K562 (cell line): ENCODE measurements around the gene DHDDS. TPM values are rescaled to one million over a fixed set of nuclear protein-coding genes. Genes with fewer than 3 reads are reported as not detected.

Experiments
- CBFA2T3 ChIP-seq: fragments of 450-650 bp; IDR thresholded peaks from 2 replicates; pipeline ENCODE4 v1.6.1; 2017
- FOXK1 ChIP-seq: sonication (generic); formaldehyde crosslinking; IDR thresholded peaks from 2 replicates; pipeline ENCODE4 v1.8.0; 2022; ENCODE audit warnings: missing genetic modification reagents, mild to moderate bottlenecking, borderline replicate concordance
- HNRNPL ChIP-seq: fragments of 200-400 bp; formaldehyde crosslinking; IDR thresholded peaks from 2 replicates; pipeline ENCODE4 v1.6.1; 2017; ENCODE audit warnings: low read depth, mild to moderate bottlenecking, low read length
- MAX ChIP-seq: sonication (generic); formaldehyde crosslinking; IDR thresholded peaks from 2 replicates; pipeline ENCODE4 v1.9.0; 2022; ENCODE audit warnings: mild to moderate bottlenecking, missing genetic modification reagents
- PHF8 ChIP-seq: fragments of 200-600 bp; sonication (generic); IDR thresholded peaks from 2 replicates; pipeline ENCODE4 v1.6.1; 2012; ENCODE audit warnings: mixed run types, mild to moderate bottlenecking, inconsistent platforms, low read length, moderate library complexity, borderline replicate concordance
- SMAD4 ChIP-seq: fragments of 250-450 bp; sonication (Bioruptor Pico); conservative IDR thresholded peaks from 2 replicates; pipeline ENCODE4 v1.8.0; 2021; ENCODE audit warnings: inconsistent platforms, mild to moderate bottlenecking, moderate library complexity
- SMC3 ChIP-seq: conservative IDR thresholded peaks from 2 replicates; pipeline ENCODE4 v1.6.1; 2011; ENCODE audit warnings: low read depth, low read length, improper control_type of control experiment; ENCODE audit not compliant: insufficient read depth
- TAF15 ChIP-seq: fragments of 200-400 bp; formaldehyde crosslinking; IDR thresholded peaks from 2 replicates; pipeline ENCODE4 v1.6.1; 2017; ENCODE audit warnings: mild to moderate bottlenecking, low read depth, low read length, moderate library complexity
- TEAD1 ChIP-seq, 2 experiments: fragments of 450-650 bp in 1 of 2; sonication (generic) in 1 of 2; formaldehyde crosslinking; IDR thresholded peaks; 2 replicates each; pipeline versions ENCODE4 v1.4.0 to v1.8.0; 2020 to 2022; ENCODE audit warnings: mild to moderate bottlenecking in 2 of 2, missing genetic modification reagents in 1 of 2
- ZBTB34 ChIP-seq: fragments of 250-450 bp; sonication (Bioruptor Pico); IDR thresholded peaks from 2 replicates; pipeline ENCODE4 v1.8.0; 2021; ENCODE audit warnings: mild to moderate bottlenecking, moderate library complexity
- ZNF133 ChIP-seq: fragments of 250-450 bp; sonication (Bioruptor Pico); IDR thresholded peaks from 2 replicates; pipeline ENCODE4 v1.4.0; 2020; ENCODE audit warnings: mild to moderate bottlenecking
- ZNF407 ChIP-seq: fragments of 450-650 bp; IDR thresholded peaks from 2 replicates; pipeline ENCODE4 v1.6.1; 2016; ENCODE audit warnings: low read depth
- ZNF586 ChIP-seq: fragments of 450-650 bp; formaldehyde crosslinking; conservative IDR thresholded peaks from 2 replicates; pipeline ENCODE4 v1.4.0; 2020; ENCODE audit warnings: mild to moderate bottlenecking, moderate library complexity
- ZNF778 ChIP-seq: fragments of 450-650 bp; formaldehyde crosslinking; IDR thresholded peaks from 2 replicates; pipeline ENCODE4 v1.4.0; 2020; ENCODE audit warnings: mild to moderate bottlenecking, moderate library complexity
- polyA plus RNA-seq, 8 experiments: library from polyadenylated mRNA; depleted of rRNA in 4 of 8; stranded (reverse) in 5 of 8; unstranded in 3 of 8; fragments of >200 nt; fragmentation: Nextera tagmentation in 2 of 8; fragmentation: Illumina TruSeq in 1 of 8; extraction: Ambion mirVana in 2 of 8; extraction: Trizol in 1 of 8; gene quantifications; 2 replicates each; pipeline versions ENCODE4 v1.2.1 to v1.2.3, GENCODE V29; 2011 to 2014; ENCODE audit warnings: inconsistent platforms in 1 of 8, missing spikeins in 1 of 8
- total RNA-seq, 7 experiments: library from RNA; depleted of rRNA in 6 of 7; stranded (reverse); fragments of >200 nt in 6 of 7; fragmentation: Illumina TruSeq in 2 of 7; extraction: Trizol in 2 of 7; gene quantifications; 2 replicates each; pipeline versions ENCODE4 v1.2.1 to v1.2.3, GENCODE V29; 2011 to 2021; ENCODE audit warnings: low replicate concordance in 1 of 7
- TF ChIP-seq, protein P1 (sequence below): fragments of 200-800 bp; sonication (Bioruptor generic); IDR thresholded peaks from 2 replicates; pipeline ENCODE4 v1.6.1; 2017; ENCODE audit warnings: missing genetic modification characterization, missing compliant biosample characterization
- TF ChIP-seq, protein P2 (sequence below): fragments of 250-450 bp; sonication (Bioruptor Pico); IDR thresholded peaks from 2 replicates; pipeline ENCODE4 v1.9.0; 2021; ENCODE audit warnings: mild to moderate bottlenecking
- TF ChIP-seq, protein P3 (sequence below): fragments of 250-450 bp; sonication (Bioruptor Pico); IDR thresholded peaks from 2 replicates; pipeline ENCODE4 v1.8.0; 2021; ENCODE audit warnings: moderate library complexity, mild to moderate bottlenecking, inconsistent platforms

Gene DHDDS
- total and polyA plus RNA-seq, 9 of the 15 experiments (the other 6 are each of a cell fraction or from before 2014, with no cell fraction given), result 33.3 to 55.0 (median 44.3) TPM

- TF ChIP-seq ZNF407, result no peak
- no peak; a peak in 1 of 4 replicates for TF ChIP-seq TEAD1 (CRISPR knock-in tag; IDR thresholded peaks at IDR 0.05)
- TF ChIP-seq, protein P1, sequence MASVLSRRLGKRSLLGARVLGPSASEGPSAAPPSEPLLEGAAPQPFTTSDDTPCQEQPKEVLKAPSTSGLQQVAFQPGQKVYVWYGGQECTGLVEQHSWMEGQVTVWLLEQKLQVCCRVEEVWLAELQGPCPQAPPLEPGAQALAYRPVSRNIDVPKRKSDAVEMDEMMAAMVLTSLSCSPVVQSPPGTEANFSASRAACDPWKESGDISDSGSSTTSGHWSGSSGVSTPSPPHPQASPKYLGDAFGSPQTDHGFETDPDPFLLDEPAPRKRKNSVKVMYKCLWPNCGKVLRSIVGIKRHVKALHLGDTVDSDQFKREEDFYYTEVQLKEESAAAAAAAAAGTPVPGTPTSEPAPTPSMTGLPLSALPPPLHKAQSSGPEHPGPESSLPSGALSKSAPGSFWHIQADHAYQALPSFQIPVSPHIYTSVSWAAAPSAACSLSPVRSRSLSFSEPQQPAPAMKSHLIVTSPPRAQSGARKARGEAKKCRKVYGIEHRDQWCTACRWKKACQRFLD (CRISPR knock-in tag), result no peak
- TF ChIP-seq CBFA2T3, result peak; percentile 80
- peak; percentile 73; the same call in 1 of the 2 replicates for TF ChIP-seq SMAD4
- TF ChIP-seq ZNF586 (CRISPR knock-in tag), result no peak
- no peak for TF ChIP-seq SMC3
- no peak for TF ChIP-seq ZBTB34 (CRISPR knock-in tag)
- TF ChIP-seq TAF15, result no peak
- TF ChIP-seq MAX (CRISPR knock-in tag), result peak; percentile 45
- TF ChIP-seq, protein P2, sequence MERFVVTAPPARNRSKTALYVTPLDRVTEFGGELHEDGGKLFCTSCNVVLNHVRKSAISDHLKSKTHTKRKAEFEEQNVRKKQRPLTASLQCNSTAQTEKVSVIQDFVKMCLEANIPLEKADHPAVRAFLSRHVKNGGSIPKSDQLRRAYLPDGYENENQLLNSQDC (CRISPR knock-in tag), result no peak
- TF ChIP-seq, protein P3, sequence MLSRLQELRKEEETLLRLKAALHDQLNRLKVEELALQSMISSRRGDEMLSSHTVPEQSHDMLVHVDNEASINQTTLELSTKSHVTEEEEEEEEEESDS (CRISPR knock-in tag), result no peak
- TF ChIP-seq ZNF133 (CRISPR knock-in tag), result no peak
- no peak for TF ChIP-seq HNRNPL
- no peak for TF ChIP-seq PHF8
- no peak for TF ChIP-seq FOXK1 (CRISPR knock-in tag)
- TF ChIP-seq ZNF778 (CRISPR knock-in tag), result no peak
Measured at GRCh38 chr1:26387447-26387846, 44.7 kb upstream of the DHDDS start (continued).
